HCT116 (cell line): ENCODE data around the gene TMEM138. TPM values are rescaled to one million over a fixed set of nuclear protein-coding genes. Genes with fewer than 3 reads are reported as not detected.

ENCODE experiments used
- ATAC-seq: fragments of 200-7000 bp; cut with Tn5 transposase; 2 replicates; pipeline ENCODE4 v1.9.1; 2020; ENCODE audit warnings: mild to moderate bottlenecking, moderate library complexity
- BruUV-seq: library from RNA; stranded (reverse); fragments of 400-500 nt; replicated peaks from 2 replicates; lab custom pipeline; 2021; lab: Mats Ljungman, UMichigan
- CTCF ChIA-PET: fragments of 300-600 bp; sonication (Branson Sonifier 250); formaldehyde crosslinking; loops from one replicate; lab custom pipeline; 2021; ENCODE audit warnings: antibody characterized with exemption; lab: Charles Lee
- POLR2A ChIA-PET: fragments of 300-600, 350-600 bp; sonication (Branson Sonifier 250); formaldehyde crosslinking; loops from one replicate; lab custom pipeline; 2021; ENCODE audit warnings: antibody characterized with exemption; lab: Charles Lee
- RAD21 ChIA-PET, 2 experiments: fragments of 300-600 bp; sonication (Branson Sonifier 250); formaldehyde crosslinking; loops; one replicate each; lab custom pipeline; 2023; ENCODE audit warnings: low total read pairs in 2 of 2; ENCODE audit not compliant: uncharacterized antibody in 2 of 2, unreplicated experiment in 2 of 2, low non-redundant PET in 1 of 2; lab: Charles Lee
- DNase-seq: peaks from one replicate; pipeline ENCODE4 v3.0.0-alpha.2; 2010; ENCODE audit warnings: low read depth, low spot score
- H2AFZ ChIP-seq: fragments of 200-600 bp; shearing (Covaris generic), sonication (generic); 2 replicates; pipeline ENCODE4 v1.6.1; 2017; ENCODE audit warnings: low read depth, mixed run types, mixed read lengths, antibody characterized with exemption, low read length; ENCODE audit not compliant: poor library complexity, severe bottlenecking
- H3K27ac ChIP-seq: 2 replicates; pipeline ENCODE4 v1.5.1; 2012; ENCODE audit warnings: low read depth, low read length
- H3K27me3 ChIP-seq: fragments of 200-600 bp; sonication (generic); 2 replicates; pipeline ENCODE4 v1.6.1; 2016; ENCODE audit warnings: mixed run types, low read length, mixed read lengths; ENCODE audit not compliant: insufficient read depth
- H3K36me3 ChIP-seq, 2 experiments: fragments of 200-500 bp in 1 of 2; fragments of 200-600 bp in 1 of 2; sonication (Bioruptor generic) in 1 of 2; sonication (generic) in 1 of 2; 2 replicates each; pipeline versions ENCODE4 v1.5.1 to v1.6.1; 2014 to 2016; ENCODE audit warnings: low read length in 2 of 2, inconsistent platforms in 1 of 2, mixed read lengths in 1 of 2, mixed run types in 1 of 2; ENCODE audit not compliant: insufficient read depth in 2 of 2, control insufficient read depth in 1 of 2
- H3K4me1 ChIP-seq, 2 experiments: fragments of 200-600 bp in 1 of 2; sonication (generic) in 1 of 2; 2 replicates each; pipeline versions ENCODE4 v1.5.1 to v1.6.1; 2012 to 2017; ENCODE audit warnings: low read length in 2 of 2, inconsistent platforms in 1 of 2, mild to moderate bottlenecking in 1 of 2, mixed read lengths in 1 of 2, mixed run types in 1 of 2, moderate library complexity in 1 of 2; ENCODE audit not compliant: insufficient read depth in 2 of 2, control insufficient read depth in 1 of 2
- H3K4me2 ChIP-seq: fragments of 200-600 bp; sonication (generic); 2 replicates; pipeline ENCODE4 v1.6.1; 2017; ENCODE audit warnings: mixed run types, low read length, mixed read lengths
- H3K4me3 ChIP-seq, 2 experiments: fragments of 200-600 bp in 1 of 2; sonication (generic) in 1 of 2; replicated peaks in 1 of 2; 2 replicates each; pipeline ENCODE4 v1.5.1; 2011 to 2016; ENCODE audit warnings: low read length in 2 of 2, control low read depth in 1 of 2, low read depth in 1 of 2, mild to moderate bottlenecking in 1 of 2, mixed read lengths in 1 of 2, mixed run types in 1 of 2
- H3K79me2 ChIP-seq: fragments of 200-600 bp; sonication (generic); 2 replicates; pipeline ENCODE4 v1.6.1; 2017; ENCODE audit warnings: mild to moderate bottlenecking, mixed run types, low read length, moderate library complexity, mixed read lengths; ENCODE audit not compliant: insufficient read depth
- H3K9ac ChIP-seq: fragments of 200-600 bp; sonication (generic); 2 replicates; pipeline ENCODE4 v1.6.1; 2016; ENCODE audit warnings: low read length, mixed read lengths
- H3K9me2 ChIP-seq: fragments of 200-600 bp; sonication (generic), shearing (Covaris generic); 2 replicates; pipeline ENCODE4 v1.6.1; 2017; ENCODE audit warnings: mixed run types, mild to moderate bottlenecking, moderate library complexity; ENCODE audit not compliant: insufficient read depth
- H3K9me3 ChIP-seq, 2 experiments: fragments of 200-500 bp in 1 of 2; fragments of 200-600 bp in 1 of 2; sonication (Bioruptor generic) in 1 of 2; sonication (generic) in 1 of 2; 2 replicates each; pipeline ENCODE4 v1.6.1; 2014 to 2017; ENCODE audit warnings: low read length in 2 of 2, mixed read lengths in 2 of 2, inconsistent platforms in 1 of 2, low read depth in 1 of 2, mild to moderate bottlenecking in 1 of 2, mixed run types in 1 of 2, moderate library complexity in 1 of 2; ENCODE audit not compliant: control insufficient read depth in 1 of 2, insufficient read depth in 1 of 2
- H4K20me1 ChIP-seq: fragments of 200-600 bp; sonication (generic), shearing (Covaris generic); 2 replicates; pipeline ENCODE4 v1.6.1; 2017; ENCODE audit warnings: mixed run types, mild to moderate bottlenecking, moderate library complexity; ENCODE audit not compliant: insufficient read depth
- EGR1 ChIP-seq: IDR thresholded peaks from 2 replicates; pipeline ENCODE4 v1.6.1; 2012; ENCODE audit warnings: low read depth
- EZH2 ChIP-seq: fragments of 200-600 bp; sonication (generic); IDR thresholded peaks from 2 replicates; pipeline ENCODE4 v1.6.1; 2017; ENCODE audit warnings: antibody characterized with exemption, mixed run types
- FOSL1 ChIP-seq: IDR thresholded peaks from 2 replicates; pipeline ENCODE4 v1.6.1; 2012; ENCODE audit warnings: low read depth
- RAD21 ChIP-seq: IDR thresholded peaks from 2 replicates; pipeline ENCODE4 v1.6.1; 2012; ENCODE audit warnings: low read depth, mild to moderate bottlenecking
- SIN3A ChIP-seq: IDR thresholded peaks from 2 replicates; pipeline ENCODE4 v1.6.1; 2012; ENCODE audit warnings: low read depth
- SRF ChIP-seq: IDR thresholded peaks from 2 replicates; pipeline ENCODE4 v1.6.1; 2012; ENCODE audit warnings: low read depth
- ZFX ChIP-seq: fragments of 450-650 bp; IDR thresholded peaks from 2 replicates; pipeline ENCODE4 v1.6.1; 2017
- intact Hi-C: fragments of 100-400 bp; cut with micrococcal nuclease; formaldehyde crosslinking; loops from 2 replicates; pipeline ENCODE4 v1.10.0; 2022
- total RNA-seq: library from RNA; stranded (reverse); gene quantifications from one replicate; pipeline ENCODE4 v1.2.1, GENCODE V29; 2021; ENCODE audit not compliant: unreplicated experiment
- TF ChIP-seq, protein P1 (sequence below): IDR thresholded peaks from 2 replicates; pipeline ENCODE4 v1.6.1; 2012
- TF ChIP-seq, protein P2 (sequence below), 3 experiments: fragments of 200-600 bp in 1 of 3; sonication (generic) in 1 of 3; IDR thresholded peaks in 2 of 3; conservative IDR thresholded peaks in 1 of 3; 2 replicates each; pipeline ENCODE4 v1.5.1; 2012 to 2017; ENCODE audit warnings: low read depth in 2 of 3, low read length in 2 of 3, antibody characterized with exemption in 1 of 3, borderline replicate concordance in 1 of 3, control low read depth in 1 of 3, mild to moderate bottlenecking in 1 of 3, mixed read lengths in 1 of 3, mixed run types in 1 of 3, moderate library complexity in 1 of 3; ENCODE audit not compliant: insufficient read depth in 1 of 3

The TMEM138 gene
- total RNA-seq, 1 experiment from 2014 or later, result 45.0 TPM

DNA sequence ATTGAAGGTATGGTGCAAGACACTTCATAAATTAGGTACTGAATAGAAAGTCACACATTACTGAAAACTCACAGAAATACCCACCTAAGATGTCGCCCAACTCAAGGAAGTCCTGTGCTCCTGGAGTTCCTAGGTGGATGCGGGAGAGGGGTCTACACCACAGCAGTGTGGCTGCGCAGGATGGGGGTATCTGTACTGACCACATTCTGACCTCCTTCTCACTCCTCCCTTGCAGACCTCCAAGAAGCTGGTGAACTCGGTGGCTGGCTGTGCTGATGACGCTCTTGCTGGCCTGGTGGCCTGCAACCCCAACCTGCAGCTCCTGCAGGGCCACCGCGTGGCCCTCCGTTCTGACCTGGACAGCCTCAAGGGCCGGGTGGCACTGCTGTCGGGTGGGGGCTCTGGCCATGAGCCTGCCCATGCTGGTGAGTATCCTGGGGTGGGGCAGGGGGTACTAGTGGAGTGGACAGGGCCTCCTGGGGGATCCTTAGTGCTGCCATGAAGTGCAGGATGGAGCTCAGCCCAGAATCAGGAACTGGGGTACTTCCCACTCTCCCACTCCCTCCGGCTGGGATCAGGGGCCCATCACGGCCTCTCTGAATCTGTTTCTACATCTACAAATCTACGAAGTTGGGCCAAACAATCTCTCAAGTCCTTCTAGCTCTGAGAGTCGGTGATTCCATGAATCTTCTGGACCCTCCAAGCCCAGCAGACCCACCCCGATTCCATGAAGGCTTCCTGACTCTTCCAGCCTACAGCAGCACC is 24.3 kb upstream of the TMEM138 start:
- H3K4me3 ChIP-seq, result no peak overlapping the region
- no peaks in the 10 kb centered on the region for H3K9me2 ChIP-seq
- ChIA-PET CTCF (interaction anchor here (4.6 kb wide), 1 partner anchor 46 kb away, joined by 120 read pairs; no protein-coding TSS in a partner anchor), RAD21 (no interaction called here), POLR2A (no interaction called here)
- H3K36me3 ChIP-seq, result peaks cover 5 to 9% of the 10 kb centered on the region in 2 experiments; a peak in 3 of 4 replicates
- intact Hi-C loops, result loop anchor here (5.0 kb wide), 1 partner anchor 289 kb away; no protein-coding TSS in a partner anchor
- H3K9me3 ChIP-seq, result no peaks in the 10 kb centered on the region
- no peak overlapping the region for H3K4me2 ChIP-seq
- ATAC-seq (no peak), DNase-seq (no peak)
- no peaks in the 10 kb centered on the region for H4K20me1 ChIP-seq
- no peak overlapping the region for H3K9ac ChIP-seq
- peaks cover 19 to 32% of the 10 kb centered on the region in 2 experiments for H3K4me1 ChIP-seq
- H3K27me3 ChIP-seq, result no peaks in the 10 kb centered on the region
- TF ChIP-seq ZFX (no peak), SRF (no peak), RAD21 (no peak), EZH2 (no peak), FOSL1 (no peak), EGR1 (no peak), SIN3A (no peak)
- TF ChIP-seq, protein P1, sequence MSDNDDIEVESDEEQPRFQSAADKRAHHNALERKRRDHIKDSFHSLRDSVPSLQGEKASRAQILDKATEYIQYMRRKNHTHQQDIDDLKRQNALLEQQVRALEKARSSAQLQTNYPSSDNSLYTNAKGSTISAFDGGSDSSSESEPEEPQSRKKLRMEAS, result no peak
- TF ChIP-seq, protein P2, sequence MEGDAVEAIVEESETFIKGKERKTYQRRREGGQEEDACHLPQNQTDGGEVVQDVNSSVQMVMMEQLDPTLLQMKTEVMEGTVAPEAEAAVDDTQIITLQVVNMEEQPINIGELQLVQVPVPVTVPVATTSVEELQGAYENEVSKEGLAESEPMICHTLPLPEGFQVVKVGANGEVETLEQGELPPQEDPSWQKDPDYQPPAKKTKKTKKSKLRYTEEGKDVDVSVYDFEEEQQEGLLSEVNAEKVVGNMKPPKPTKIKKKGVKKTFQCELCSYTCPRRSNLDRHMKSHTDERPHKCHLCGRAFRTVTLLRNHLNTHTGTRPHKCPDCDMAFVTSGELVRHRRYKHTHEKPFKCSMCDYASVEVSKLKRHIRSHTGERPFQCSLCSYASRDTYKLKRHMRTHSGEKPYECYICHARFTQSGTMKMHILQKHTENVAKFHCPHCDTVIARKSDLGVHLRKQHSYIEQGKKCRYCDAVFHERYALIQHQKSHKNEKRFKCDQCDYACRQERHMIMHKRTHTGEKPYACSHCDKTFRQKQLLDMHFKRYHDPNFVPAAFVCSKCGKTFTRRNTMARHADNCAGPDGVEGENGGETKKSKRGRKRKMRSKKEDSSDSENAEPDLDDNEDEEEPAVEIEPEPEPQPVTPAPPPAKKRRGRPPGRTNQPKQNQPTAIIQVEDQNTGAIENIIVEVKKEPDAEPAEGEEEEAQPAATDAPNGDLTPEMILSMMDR (IDR thresholded peaks at IDR 0.05 in 2 of 3, conservative IDR thresholded peaks at IDR 0.05 in 1 of 3; ENCODE audit: borderline replicate concordance in 1 of 3, insufficient read depth in 1 of 3, low read depth in 2 of 3, low read length in 2 of 3), result no peak
- H3K27ac ChIP-seq, result no peak overlapping the region
- H3K79me2 ChIP-seq, result peaks cover 25% of the 10 kb centered on the region
- BruUV-seq, result no TSS peak
- H2AFZ ChIP-seq, result no peak overlapping the region
